CD14-positive monocyte (primary cell): Measurements from ENCODE around the gene MYPN. TPM values are rescaled to one million over a fixed set of nuclear protein-coding genes. Genes with fewer than 3 reads are reported as not detected.

Experiments used
- DNase-seq, 3 donors: peaks; one replicate each; pipeline ENCODE4 v3.0.0-alpha.2; 2011 to 2022
- H2AFZ ChIP-seq: 2 replicates; pipeline ENCODE4 v1.6.0; 2012; ENCODE audit warnings: mild to moderate bottlenecking, low read depth, low read length, inconsistent platforms; ENCODE audit not compliant: insufficient read depth, poor library complexity, severe bottlenecking
- H3K27ac ChIP-seq, 2 donors: 1 replicate in 1 of 2; 2 replicates in 1 of 2; pipeline ENCODE4 v1.5.1; 2012 to 2013; ENCODE audit warnings: low read length in 2 of 2, control low read depth in 1 of 2, inconsistent platforms in 1 of 2, low read depth in 1 of 2, mild to moderate bottlenecking in 1 of 2
- H3K27me3 ChIP-seq, 2 donors: one replicate each; pipeline versions ENCODE4 v1.6.0 to v1.6.1; 2011 to 2013; ENCODE audit warnings: low read length in 2 of 2; ENCODE audit not compliant: control insufficient read depth in 2 of 2, insufficient read depth in 2 of 2
- H3K36me3 ChIP-seq, 2 donors: replicated peaks in 1 of 2; 1 replicate in 1 of 2; 2 replicates in 1 of 2; pipeline versions ENCODE4 v1.5.1 to v1.6.1; 2012 to 2013; ENCODE audit warnings: low read length in 2 of 2, control low read depth in 1 of 2, inconsistent platforms in 1 of 2, mild to moderate bottlenecking in 1 of 2; ENCODE audit not compliant: insufficient read depth in 2 of 2, control insufficient read depth in 1 of 2
- H3K4me1 ChIP-seq, 2 donors: 1 replicate in 1 of 2; 2 replicates in 1 of 2; pipeline versions ENCODE4 v1.5.1 to v1.6.1; 2012 to 2013; ENCODE audit warnings: low read length in 2 of 2, control low read depth in 1 of 2, inconsistent platforms in 1 of 2, mild to moderate bottlenecking in 1 of 2, moderate library complexity in 1 of 2; ENCODE audit not compliant: insufficient read depth in 2 of 2, control insufficient read depth in 1 of 2
- H3K4me2 ChIP-seq: replicated peaks from 2 replicates; pipeline ENCODE3; 2012; ENCODE audit warnings: low read length, moderate library complexity, mild to moderate bottlenecking; ENCODE audit not compliant: poor library complexity, severe bottlenecking; ENCODE audit errors: extremely low read depth
- H3K4me3 ChIP-seq, 3 experiments: fragments of 200-600 bp in 1 of 3; sonication (generic) in 1 of 3; replicated peaks in 1 of 3; 1 replicate in 2 of 3; 2 replicates in 1 of 3; pipeline ENCODE4 v1.5.1; 2011 to 2013; ENCODE audit warnings: low read length in 3 of 3, mild to moderate bottlenecking in 3 of 3, control low read depth in 2 of 3, low read depth in 2 of 3, inconsistent platforms in 1 of 3, moderate library complexity in 1 of 3
- H3K79me2 ChIP-seq: 2 replicates; pipeline ENCODE4 v1.6.0; 2012; ENCODE audit warnings: mild to moderate bottlenecking, control low read depth, inconsistent platforms, low read length, moderate library complexity; ENCODE audit not compliant: insufficient read depth
- H3K9ac ChIP-seq: 2 replicates; pipeline ENCODE4 v1.6.0; 2017; ENCODE audit warnings: low read length, mild to moderate bottlenecking; ENCODE audit not compliant: insufficient read depth, poor library complexity, severe bottlenecking
- H3K9me3 ChIP-seq, 2 donors: replicated peaks in 1 of 2; 1 replicate in 1 of 2; 2 replicates in 1 of 2; pipeline versions ENCODE4 v1.5.1 to v1.6.1; 2012 to 2013; ENCODE audit warnings: low read length in 2 of 2, control low read depth in 1 of 2; ENCODE audit not compliant: control insufficient read depth in 1 of 2, insufficient read depth in 1 of 2
- H4K20me1 ChIP-seq: 2 replicates; pipeline ENCODE4 v1.6.0; 2012; ENCODE audit warnings: mild to moderate bottlenecking, low read length, control low read depth, moderate library complexity; ENCODE audit not compliant: insufficient read depth
- H3K27ac Mint-ChIP-seq, 7 donors: one replicate each; pipeline ENCODE4 v1.8.0; 2020; ENCODE audit warnings: mild to moderate bottlenecking in 7 of 7, mixed read lengths in 7 of 7, moderate library complexity in 6 of 7, inconsistent platforms in 2 of 7
- H3K27me3 Mint-ChIP-seq, 3 donors: one replicate each; pipeline ENCODE4 v1.8.0; 2021 to 2022; ENCODE audit warnings: low read depth in 3 of 3, mild to moderate bottlenecking in 3 of 3, mixed read lengths in 3 of 3, moderate library complexity in 3 of 3, inconsistent platforms in 1 of 3
- H3K36me3 Mint-ChIP-seq, 2 donors: one replicate each; pipeline ENCODE4 v1.8.0; 2020; ENCODE audit warnings: mixed read lengths in 2 of 2, inconsistent platforms in 1 of 2, mild to moderate bottlenecking in 1 of 2
- H3K4me1 Mint-ChIP-seq: one replicate; pipeline ENCODE4 v1.8.0; 2020; ENCODE audit warnings: mild to moderate bottlenecking, mixed read lengths
- H3K4me3 Mint-ChIP-seq, 2 donors: one replicate each; pipeline ENCODE4 v1.8.0; 2020; ENCODE audit warnings: mild to moderate bottlenecking in 2 of 2, mixed read lengths in 2 of 2, moderate library complexity in 1 of 2
- H3K9me3 Mint-ChIP-seq, 7 donors: one replicate each; pipeline ENCODE4 v1.8.0; 2020 to 2022; ENCODE audit warnings: mixed read lengths in 7 of 7, mild to moderate bottlenecking in 6 of 7, moderate library complexity in 6 of 7, inconsistent platforms in 2 of 7
- CTCF ChIP-seq: fragments of 200-600 bp; IDR thresholded peaks from one replicate; pipeline ENCODE4 v1.8.0; 2022; ENCODE audit warnings: antibody characterized with exemption, mild to moderate bottlenecking
- WGBS: methylation state at CpG from one replicate; pipeline ENCODE4 v1.1.5; 2013; ENCODE audit warnings: missing lambda C conversion rate; ENCODE audit not compliant: insufficient coverage; 5-methylcytosine and 5-hydroxymethylcytosine counted together
- intact Hi-C, 2 donors: fragments of 100-400 bp; cut with micrococcal nuclease; formaldehyde crosslinking; loops; one replicate each; pipeline versions ENCODE4 v1.15.0 to v1.15.1; 2023
- polyA plus RNA-seq, 3 donors: library from polyadenylated mRNA; depleted of rRNA in 1 of 3; unstranded in 2 of 3; stranded (reverse) in 1 of 3; fragments of 300-500 nt in 2 of 3; fragments of >200 nt in 1 of 3; fragmentation: Illumina TruSeq in 2 of 3; gene quantifications; 1 replicate in 2 of 3; 2 replicates in 1 of 3; pipeline ENCODE4 v1.2.3, GENCODE V29; 2012 to 2021

MYPN gene
- polyA plus RNA-seq, 3 donors, result not detected

- Mint-ChIP-seq H3K36me3 (no peaks in the 10 kb centered on the region), H3K27ac (no peak overlapping the region), H3K9me3 (peaks cover 0 to 3% (median 0%) of the 10 kb centered on the region in 7 donors), H3K4me1 (no peaks in the 10 kb centered on the region), H3K27me3 (peaks cover 0 to 4% (median 1%) of the 10 kb centered on the region in 3 donors), H3K4me3 (no peak overlapping the region)
- WGBS, result 100% methylated on average over 3 of the region's 8 CpGs
- Histone ChIP-seq H3K9ac (no peak overlapping the region), H2AFZ (no peak overlapping the region), H3K4me1 (no peaks in the 10 kb centered on the region), H3K36me3 (no peaks in the 10 kb centered on the region), H3K27me3 (no peaks in the 10 kb centered on the region), H3K4me3 (no peak overlapping the region), H3K4me2 (no peak overlapping the region), H4K20me1 (no peaks in the 10 kb centered on the region), H3K79me2 (no peaks in the 10 kb centered on the region), H3K27ac (no peak overlapping the region), H3K9me3 (no peaks in the 10 kb centered on the region)
- DNase-seq, result no peak
- TF ChIP-seq CTCF, result no peak
- intact Hi-C loops, result no loop called here
Observed at GRCh38 chr10:68135922-68136792, 26.9 kb downstream of the MYPN start.

- no peak overlapping the region for H3K27ac ChIP-seq
- no peaks in the 10 kb centered on the region for H4K20me1 ChIP-seq
- Mint-ChIP-seq H3K36me3 (no peaks in the 10 kb centered on the region), H3K4me1 (no peaks in the 10 kb centered on the region), H3K9me3 (peaks cover 0 to 3% (median 0%) of the 10 kb centered on the region in 7 donors), H3K4me3 (no peak overlapping the region), H3K27me3 (peaks cover 0 to 4% (median 2%) of the 10 kb centered on the region in 3 donors), H3K27ac (no peak overlapping the region)
- no peak overlapping the region for H2AFZ ChIP-seq
- no peaks in the 10 kb centered on the region for H3K9me3 ChIP-seq
- intact Hi-C loops, result no loop called here
- H3K9ac ChIP-seq, result no peak overlapping the region
- no peak overlapping the region for H3K4me3 ChIP-seq
- no peaks in the 10 kb centered on the region for H3K27me3 ChIP-seq
- no peaks in the 10 kb centered on the region for H3K79me2 ChIP-seq
- no CpG with 5 or more reads among the region's 3 CpGs for WGBS
- no peak for TF ChIP-seq CTCF
- no peaks in the 10 kb centered on the region for H3K36me3 ChIP-seq
- no peak overlapping the region for H3K4me2 ChIP-seq
- H3K4me1 ChIP-seq, result no peaks in the 10 kb centered on the region
- DNase-seq, result no peak
Observed at GRCh38 chr10:68137171-68137570, 27.9 kb downstream of the MYPN start.
